RPMI7951 (cell line): ENCODE measurements around the gene FSIP1. TPM values are rescaled to one million over a fixed set of nuclear protein-coding genes. Genes with fewer than 3 reads are reported as not detected.
A peak's percentile ranks its signal among the peaks of the same experiment; 100 is the strongest.

Experiments used
- DNase-seq: peaks from one replicate; pipeline ENCODE4 v3.0.0-alpha.2; 2012; ENCODE audit warnings: low read depth
- total RNA-seq: library from RNA; depleted of rRNA; stranded (reverse); fragments of >200 nt; shearing (Covaris generic); gene quantifications from 2 replicates; pipeline ENCODE4 v1.2.3, GENCODE V29; 2014

The FSIP1 gene
- total RNA-seq, 1 experiment from 2014 or later: 1.9 TPM

- peak; percentile 37 for DNase-seq
These were observed 187.9 kb downstream of the FSIP1 start for GRCh38 chr15:39594446-39595337.

DNA sequence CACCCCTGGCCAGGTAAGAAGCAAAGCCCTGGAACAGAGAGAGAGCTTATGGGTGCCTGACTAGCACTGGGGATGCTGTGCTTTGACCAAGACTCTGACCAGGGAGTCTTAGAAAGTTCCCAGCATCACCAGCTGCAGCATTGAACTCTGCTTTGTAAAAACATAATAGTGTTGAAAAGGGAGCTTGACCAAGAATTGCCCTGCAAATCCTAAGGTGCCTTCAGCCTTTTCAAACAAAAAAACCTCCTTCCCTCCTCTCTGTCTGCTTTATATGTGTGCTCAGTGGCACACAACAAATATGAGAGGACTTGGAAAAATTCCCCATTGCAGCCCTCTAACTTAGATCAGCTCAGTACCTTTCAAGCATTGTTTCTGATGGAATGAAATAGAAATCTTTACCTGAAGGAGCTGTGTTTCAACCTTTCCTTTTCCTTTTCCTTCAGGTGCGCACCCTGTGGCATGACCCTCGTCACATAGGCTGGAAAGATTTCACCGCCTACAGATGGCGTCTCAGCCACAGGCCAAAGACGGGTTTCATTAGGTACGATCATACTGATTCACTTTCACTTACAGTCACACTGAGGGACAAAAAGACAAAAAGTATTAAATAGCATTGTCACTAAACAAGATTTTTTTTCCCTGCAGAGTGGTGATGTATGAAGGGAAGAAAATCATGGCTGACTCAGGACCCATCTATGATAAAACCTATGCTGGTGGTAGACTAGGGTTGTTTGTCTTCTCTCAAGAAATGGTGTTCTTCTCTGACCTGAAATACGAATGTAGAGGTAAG, 188.8 kb downstream of the FSIP1 start:
- peak; percentile 25 for DNase-seq

DNA sequence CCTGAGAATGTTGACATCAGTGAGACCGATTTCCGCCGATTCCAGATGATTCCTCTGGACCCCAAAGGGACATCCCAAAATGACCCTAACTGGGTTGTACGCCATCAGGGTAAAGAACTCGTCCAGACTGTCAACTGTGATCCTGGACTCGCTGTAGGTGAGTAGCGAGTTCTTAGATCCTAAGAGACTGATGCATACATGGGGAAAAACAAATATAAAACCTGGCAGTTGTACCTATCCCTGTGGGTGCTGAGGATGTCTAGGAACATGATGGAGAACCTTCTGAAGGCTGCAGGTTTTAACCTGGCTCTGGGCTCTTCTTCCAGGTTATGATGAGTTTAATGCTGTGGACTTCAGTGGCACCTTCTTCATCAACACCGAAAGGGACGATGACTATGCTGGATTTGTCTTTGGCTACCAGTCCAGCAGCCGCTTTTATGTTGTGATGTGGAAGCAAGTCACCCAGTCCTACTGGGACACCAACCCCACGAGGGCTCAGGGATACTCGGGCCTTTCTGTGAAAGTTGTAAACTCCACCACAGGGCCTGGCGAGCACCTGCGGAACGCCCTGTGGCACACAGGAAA, 189.5 kb downstream of the FSIP1 start:
- peak; percentile 19 for DNase-seq

- DNase-seq: peak; percentile 74
These were observed 190.1 kb downstream of the FSIP1 start for GRCh38 chr15:39592500-39592899.

- DNase-seq: peak; percentile 16
These were observed 190.7 kb downstream of the FSIP1 start for GRCh38 chr15:39591896-39592315.

GRCh38 chr15:39591141-39591895, 191.3 kb downstream of the FSIP1 start:
- peak; percentile 39 for DNase-seq

DNA sequence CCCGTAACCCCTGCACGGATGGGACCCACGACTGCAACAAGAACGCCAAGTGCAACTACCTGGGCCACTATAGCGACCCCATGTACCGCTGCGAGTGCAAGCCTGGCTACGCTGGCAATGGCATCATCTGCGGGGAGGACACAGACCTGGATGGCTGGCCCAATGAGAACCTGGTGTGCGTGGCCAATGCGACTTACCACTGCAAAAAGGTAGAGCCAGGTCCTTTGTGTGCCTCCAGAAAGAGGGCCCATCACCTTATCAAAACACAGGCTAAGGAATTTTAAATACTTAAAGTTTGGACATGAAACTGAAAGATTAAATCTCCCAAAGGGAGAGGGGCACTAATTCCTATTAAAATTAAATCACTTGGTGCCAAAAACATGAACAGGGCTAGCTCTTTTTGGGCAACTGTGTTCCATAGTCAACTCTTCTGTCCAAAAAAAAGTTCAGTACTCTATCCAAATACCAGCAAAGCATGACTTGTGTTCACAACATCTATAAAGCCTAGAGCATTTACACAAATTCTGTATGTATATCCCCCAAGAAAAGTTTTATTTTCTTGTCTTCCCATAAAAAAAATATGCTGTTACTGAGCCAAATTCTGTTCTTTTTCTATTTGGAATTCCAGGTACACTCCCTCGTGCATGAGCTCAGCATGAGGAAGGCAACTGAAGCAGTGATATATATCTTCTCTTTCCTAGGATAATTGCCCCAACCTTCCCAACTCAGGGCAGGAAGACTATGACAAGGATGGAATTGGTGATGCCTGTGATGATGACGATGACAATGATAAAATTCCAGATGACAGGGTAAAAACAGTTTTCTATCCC, 192.6 kb downstream of the FSIP1 start:
- peak; percentile 21 for DNase-seq

- peak; percentile 53 for DNase-seq
These were observed 193.3 kb downstream of the FSIP1 start for GRCh38 chr15:39589193-39589814.

GRCh38 chr15:39588531-39589192, 194.0 kb downstream of the FSIP1 start:
- peak; percentile 32 for DNase-seq

DNA sequence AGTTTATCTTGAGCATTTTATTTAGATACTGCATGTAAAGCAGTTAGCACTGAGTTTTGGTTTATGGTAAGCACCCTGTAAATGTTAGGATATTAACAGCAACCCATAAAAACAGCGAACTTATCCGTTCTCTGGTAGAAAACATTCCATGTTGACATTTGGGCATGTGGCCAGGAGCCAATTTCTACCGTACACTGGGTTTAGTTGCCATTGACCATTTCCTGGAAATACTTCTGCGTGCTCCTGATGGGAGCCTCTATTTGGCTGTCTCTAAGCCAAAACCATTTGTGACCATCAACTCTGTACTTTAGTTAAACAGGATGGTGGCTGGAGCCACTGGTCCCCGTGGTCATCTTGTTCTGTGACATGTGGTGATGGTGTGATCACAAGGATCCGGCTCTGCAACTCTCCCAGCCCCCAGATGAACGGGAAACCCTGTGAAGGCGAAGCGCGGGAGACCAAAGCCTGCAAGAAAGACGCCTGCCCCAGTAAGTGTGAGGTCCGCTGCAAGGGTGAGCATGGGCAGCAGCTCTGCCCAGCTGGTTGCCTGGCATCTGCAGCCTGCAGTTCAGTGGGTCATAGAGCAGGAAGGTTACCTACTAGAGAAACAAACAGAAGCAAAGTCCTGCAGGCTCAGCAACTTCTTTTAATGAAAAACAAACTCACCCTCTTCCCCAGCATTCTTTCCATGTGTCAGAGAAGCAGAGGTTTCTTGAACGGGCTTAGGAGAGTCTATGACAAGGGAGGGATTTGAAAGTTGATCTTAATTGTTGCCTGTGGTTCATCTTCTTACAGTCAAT, 194.7 kb downstream of the FSIP1 start:
- DNase-seq: peak; percentile 49

DNA sequence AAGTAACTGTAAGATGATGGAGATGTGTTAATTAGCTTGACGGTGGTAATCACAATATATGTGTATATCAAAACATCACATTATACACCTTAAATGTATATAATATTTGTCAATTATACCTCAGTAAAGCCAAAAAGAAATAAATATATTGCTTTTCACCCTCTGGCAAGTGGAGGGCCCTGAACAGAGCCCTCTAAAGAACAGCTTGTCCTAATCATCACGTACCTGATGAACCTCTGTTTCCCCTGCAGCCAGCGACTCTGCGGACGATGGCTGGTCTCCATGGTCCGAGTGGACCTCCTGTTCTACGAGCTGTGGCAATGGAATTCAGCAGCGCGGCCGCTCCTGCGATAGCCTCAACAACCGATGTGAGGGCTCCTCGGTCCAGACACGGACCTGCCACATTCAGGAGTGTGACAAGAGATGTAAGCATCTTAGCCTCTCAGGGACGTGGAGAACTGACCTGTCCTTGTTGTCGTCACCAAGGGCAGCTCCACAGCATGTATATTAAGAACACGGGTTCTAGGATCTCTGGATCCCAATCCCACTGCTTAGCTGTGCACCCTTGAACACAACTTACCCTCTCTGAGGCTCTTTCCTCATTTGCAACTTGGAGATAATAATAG, 195.4 kb downstream of the FSIP1 start:
- peak; percentile 30 for DNase-seq

GRCh38 chr15:39586387-39587095, 196.1 kb downstream of the FSIP1 start:
- peak; percentile 86 for DNase-seq

DNA sequence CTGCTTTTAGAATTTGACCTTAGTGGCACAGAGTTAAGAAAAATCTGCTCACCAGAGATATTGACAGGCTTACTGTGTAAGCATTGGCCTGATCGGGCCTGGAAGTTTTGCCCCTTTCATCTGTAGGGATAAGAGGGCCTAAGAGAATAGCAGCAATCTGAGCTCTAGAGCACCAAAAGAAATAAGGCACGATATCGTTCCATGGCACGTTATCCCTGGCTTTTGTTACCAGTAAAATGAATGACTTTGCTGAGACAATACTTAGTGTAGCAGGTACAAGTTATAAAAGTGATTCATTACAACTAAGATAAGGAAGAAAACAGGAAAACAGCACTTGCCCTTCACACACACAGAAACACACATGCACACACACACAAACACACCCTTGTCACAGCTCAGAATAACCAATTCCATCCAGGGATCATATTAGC, 196.8 kb downstream of the FSIP1 start:
- peak; percentile 18 for DNase-seq

- DNase-seq: peak; percentile 41
These were observed 197.2 kb downstream of the FSIP1 start for GRCh38 chr15:39585389-39585841.

- DNase-seq: no peak
These were observed 197.8 kb downstream of the FSIP1 start for GRCh38 chr15:39584662-39585388.

DNA sequence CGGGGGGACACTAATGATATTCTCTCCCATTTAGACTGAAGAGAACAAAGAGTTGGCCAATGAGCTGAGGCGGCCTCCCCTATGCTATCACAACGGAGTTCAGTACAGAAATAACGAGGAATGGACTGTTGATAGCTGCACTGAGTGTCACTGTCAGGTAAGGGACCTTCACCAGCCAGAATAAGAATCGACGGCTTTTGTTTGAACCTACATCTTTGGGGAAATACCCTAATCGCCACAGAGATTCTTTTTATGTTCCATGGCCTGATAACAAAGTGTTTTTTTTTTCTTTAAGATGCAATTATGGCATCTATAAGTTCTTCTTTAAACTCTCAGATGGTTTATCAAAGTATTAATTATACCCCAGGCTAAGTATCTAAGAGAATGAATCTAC, 198.4 kb downstream of the FSIP1 start:
- no peak for DNase-seq
